MCF 10A (cell line): Measurements from ENCODE around the gene POLD4. TPM values are rescaled to one million over a fixed set of nuclear protein-coding genes. Genes with fewer than 3 reads are reported as not detected.

Experiments used
- BruUV-seq: library from RNA; stranded (reverse); fragments of 400-500 nt; replicated peaks from 2 replicates; lab custom pipeline; 2021; lab: Mats Ljungman, UMichigan
- CTCF ChIA-PET: fragments of 300-600 bp; sonication (Branson Sonifier 250); formaldehyde crosslinking; extraction: SDS; loops from one replicate; lab custom pipeline; 2021; ENCODE audit warnings: antibody characterized with exemption, inconsistent platforms; lab: Yijun Ruan, JAX
- POLR2A ChIA-PET: fragments of 300-600, 350-650 bp; sonication (Branson Sonifier 250); formaldehyde crosslinking; extraction: SDS; loops from one replicate; lab custom pipeline; 2020; ENCODE audit warnings: antibody characterized with exemption, inconsistent platforms; lab: Yijun Ruan, JAX
- DNase-seq: peaks from one replicate; pipeline ENCODE4 v3.0.0-alpha.2; 2018; ENCODE audit not compliant: unreplicated experiment
- H3K27ac Mint-ChIP-seq: one replicate; pipeline ENCODE4 v1.8.0; 2022; ENCODE audit warnings: mild to moderate bottlenecking, low read depth, mixed read lengths; ENCODE audit not compliant: unreplicated experiment
- H3K27me3 Mint-ChIP-seq: one replicate; pipeline ENCODE4 v1.8.0; 2022; ENCODE audit warnings: mixed read lengths; ENCODE audit not compliant: insufficient read depth, unreplicated experiment
- H3K36me3 Mint-ChIP-seq: one replicate; pipeline ENCODE4 v1.8.0; 2022; ENCODE audit warnings: mild to moderate bottlenecking, moderate library complexity, mixed read lengths; ENCODE audit not compliant: insufficient read depth, unreplicated experiment
- H3K4me1 Mint-ChIP-seq: one replicate; pipeline ENCODE4 v1.8.0; 2022; ENCODE audit warnings: mixed read lengths; ENCODE audit not compliant: insufficient read depth, unreplicated experiment
- H3K4me3 Mint-ChIP-seq: one replicate; pipeline ENCODE4 v1.8.0; 2022; ENCODE audit warnings: mild to moderate bottlenecking, moderate library complexity, mixed read lengths; ENCODE audit not compliant: unreplicated experiment
- H3K9me3 Mint-ChIP-seq: one replicate; pipeline ENCODE4 v1.8.0; 2022; ENCODE audit warnings: mixed read lengths; ENCODE audit not compliant: unreplicated experiment
- CTCF ChIP-seq: fragments of 200-600 bp; IDR thresholded peaks from one replicate; pipeline ENCODE4 v1.8.0; 2022; ENCODE audit warnings: antibody characterized with exemption, mild to moderate bottlenecking; ENCODE audit not compliant: unreplicated experiment
- intact Hi-C: fragments of 100-400 bp; cut with micrococcal nuclease; formaldehyde crosslinking; loops from 2 replicates; pipeline ENCODE4 v1.14.1; 2022
- total RNA-seq: library from RNA; stranded (reverse); gene quantifications from 2 replicates; pipeline ENCODE4 v1.2.3, GENCODE V29; 2022

Gene POLD4
- total RNA-seq, 1 experiment from 2014 or later, result 54.8 TPM

DNA sequence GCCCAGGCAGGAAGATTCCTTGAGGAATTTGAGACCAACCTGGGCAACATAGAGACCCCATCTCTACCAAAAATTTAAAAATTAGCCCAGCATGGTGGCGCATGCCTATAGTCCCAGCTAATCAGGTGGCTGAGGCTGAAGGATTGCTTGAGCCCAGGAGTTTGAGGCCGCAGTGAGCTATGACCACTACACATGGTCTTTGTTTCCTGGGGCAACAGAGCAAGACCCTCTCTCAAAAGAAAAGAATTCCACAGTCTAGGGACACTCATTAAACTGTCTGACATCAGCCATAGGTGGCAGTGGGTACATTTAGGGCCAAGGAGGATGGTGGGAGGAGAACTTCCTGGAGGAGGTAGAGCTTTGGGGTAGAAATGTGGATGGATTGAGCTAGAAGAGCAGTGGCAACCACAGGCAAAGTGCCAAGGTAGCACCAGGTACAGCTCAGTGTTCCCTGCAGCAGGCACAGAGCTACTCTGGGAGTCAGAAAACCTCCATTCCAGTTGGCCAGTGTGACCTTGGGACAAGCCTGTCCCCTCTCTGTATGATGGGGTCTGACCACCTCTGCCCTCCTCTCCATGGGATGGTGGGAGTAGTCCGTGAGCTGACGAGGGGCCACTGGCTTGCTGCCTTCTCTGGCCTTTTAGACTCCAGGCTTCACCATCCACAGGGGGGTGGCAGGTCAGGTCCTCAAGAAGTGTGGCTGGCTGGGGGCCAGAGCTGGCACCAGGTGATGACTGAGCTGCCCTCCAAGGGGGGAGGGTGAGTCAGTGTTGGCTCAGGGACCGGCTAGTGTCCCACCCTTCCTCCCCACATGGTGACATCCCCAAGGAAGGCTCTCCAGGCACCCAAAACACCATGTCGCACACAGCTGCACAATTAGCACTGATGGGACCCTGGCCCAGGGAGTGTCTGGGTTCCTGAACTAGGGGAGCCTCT is 23.8 kb upstream of the POLD4 start:
- ChIA-PET CTCF (interaction anchor here (0.5 to 19.3 kb wide), 3 partner anchors 15 to 113 kb away, joined by 3 to 659 read pairs (median 6); partner anchors contain the start of genes POLD4 and RAD9A), POLR2A (interaction anchor here (0.6 to 2.0 kb wide), 7 partner anchors 15 to 31 kb away, joined by 3 to 6 read pairs (median 4); partner anchors contain the start of genes POLD4 and RAD9A)
- no peak for DNase-seq
- Mint-ChIP-seq H3K27me3 (no peaks in the 10 kb centered on the region), H3K27ac (no peak overlapping the region), H3K9me3 (no peaks in the 10 kb centered on the region), H3K4me1 (peaks cover 40% of the 10 kb centered on the region), H3K36me3 (peaks cover 24% of the 10 kb centered on the region), H3K4me3 (no peak overlapping the region)
- TF ChIP-seq CTCF, result no peak
- intact Hi-C loops, result no loop called here
- no TSS peak for BruUV-seq

DNA sequence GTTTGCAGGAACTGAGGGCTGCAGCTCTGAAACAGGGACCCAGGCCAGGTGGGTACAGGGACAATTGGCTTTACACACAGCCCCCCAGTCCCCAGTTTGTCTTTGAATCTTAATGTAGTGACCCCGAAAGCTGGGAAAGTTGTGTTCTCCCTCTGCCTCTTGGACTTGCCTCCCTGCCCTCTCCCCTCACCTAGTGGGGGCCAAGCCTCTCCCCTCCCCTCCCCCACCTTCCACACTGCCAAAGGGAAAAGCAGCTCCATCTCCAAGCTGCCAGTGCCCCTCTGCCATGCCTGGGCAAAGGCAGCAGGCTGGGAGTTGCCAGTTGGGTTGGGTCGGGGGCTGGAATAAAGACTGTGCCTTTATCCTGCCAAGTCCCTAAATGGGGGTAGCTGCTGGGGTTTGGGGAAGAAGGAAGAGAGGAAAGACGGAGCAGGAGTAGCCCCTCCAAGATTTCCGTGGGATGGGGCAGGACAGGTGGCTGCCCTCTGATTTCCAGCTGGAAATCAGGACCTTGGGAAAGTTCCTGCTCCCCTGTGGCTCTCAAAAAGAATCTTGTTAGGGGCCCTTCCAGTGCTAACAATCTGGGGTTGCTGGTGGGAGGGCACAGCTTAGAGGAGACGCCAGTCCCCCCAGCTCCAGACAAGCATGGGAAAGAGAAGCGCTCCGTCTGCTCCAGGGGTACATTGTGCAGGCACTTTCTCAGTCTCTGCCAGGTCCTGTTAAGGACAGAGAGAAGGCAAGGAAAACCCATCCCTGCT is 22.9 kb upstream of the POLD4 start:
- H3K4me3 Mint-ChIP-seq, result no peak overlapping the region
- intact Hi-C loops, result no loop called here
- TF ChIP-seq CTCF, result no peak
- H3K9me3 Mint-ChIP-seq, result no peaks in the 10 kb centered on the region
- no TSS peak for BruUV-seq
- peaks cover 47% of the 10 kb centered on the region for H3K4me1 Mint-ChIP-seq
- no peak overlapping the region for H3K27ac Mint-ChIP-seq
- H3K27me3 Mint-ChIP-seq, result no peaks in the 10 kb centered on the region
- peaks cover 15% of the 10 kb centered on the region for H3K36me3 Mint-ChIP-seq
- POLR2A ChIA-PET, result interaction anchor here (0.7 to 2.0 kb wide), 5 partner anchors 10 to 23 kb away, joined by 3 to 6 read pairs (median 4); partner anchors contain the start of genes POLD4 and RAD9A
- CTCF ChIA-PET, result interaction anchor here (0.5 to 19.3 kb wide), 4 partner anchors 15 to 1584 kb away, joined by 3 to 659 read pairs (median 4); partner anchors contain the start of genes POLD4 and RAD9A
- DNase-seq, result no peak

DNA sequence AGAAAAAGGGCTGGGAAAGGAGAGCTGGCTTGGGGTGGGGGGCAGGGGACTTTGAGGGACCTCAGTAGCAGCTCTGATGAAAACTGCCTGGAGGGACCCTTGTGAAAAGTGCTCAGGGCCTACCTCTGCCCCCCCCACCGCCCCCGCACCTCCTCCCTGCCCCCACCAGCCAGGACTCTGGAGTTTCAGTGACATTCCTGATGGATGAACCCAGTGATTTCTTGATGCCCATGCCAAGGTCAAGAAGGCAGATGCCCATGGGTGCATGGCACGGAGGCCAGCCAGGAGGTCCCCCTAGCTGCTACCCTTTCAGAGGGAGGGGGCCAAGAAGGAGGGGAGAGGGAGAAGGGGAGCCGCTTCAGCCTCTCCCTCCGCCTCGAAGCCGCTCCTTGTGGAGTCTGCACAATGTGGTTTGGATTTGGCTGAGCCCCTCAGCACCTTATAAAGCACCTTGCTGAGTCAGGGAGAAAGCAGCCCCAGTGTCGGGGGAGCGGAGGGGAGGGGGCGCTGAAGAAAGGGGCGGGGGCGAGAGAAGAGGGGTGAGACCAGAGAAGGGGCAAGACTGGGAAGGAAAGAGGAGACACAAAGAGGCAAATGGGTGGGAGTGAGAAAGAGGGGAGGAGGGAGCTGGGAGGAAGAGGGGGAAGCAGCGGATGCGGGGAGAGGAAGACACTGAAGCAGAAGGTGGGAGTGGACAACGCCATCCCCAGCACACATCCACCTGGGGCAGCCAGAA is 22.1 kb upstream of the POLD4 start:
- Mint-ChIP-seq H3K27me3 (no peaks in the 10 kb centered on the region), H3K36me3 (peaks cover 11% of the 10 kb centered on the region), H3K27ac (no peak overlapping the region)

More for the DNA sequence above, 22.1 kb upstream of the POLD4 start:
- H3K4me3 Mint-ChIP-seq, result peak overlapping the region; percentile 84
- no peak for TF ChIP-seq CTCF
- no peak for DNase-seq
- POLR2A ChIA-PET, result interaction anchor here (0.7 to 6.9 kb wide), 3 partner anchors 11 to 21 kb away, joined by 3 to 91 read pairs (median 4); partner anchors contain the start of genes POLD4 and RAD9A
- CTCF ChIA-PET, result interaction anchor here (0.5 to 19.3 kb wide), 3 partner anchors 18 to 1583 kb away, joined by 3 to 659 read pairs (median 3); partner anchors contain the start of gene POLD4
- H3K4me1 Mint-ChIP-seq, result peaks cover 48% of the 10 kb centered on the region
- BruUV-seq, result no TSS peak
- no peaks in the 10 kb centered on the region for H3K9me3 Mint-ChIP-seq
- intact Hi-C loops, result no loop called here
